HG02759 (cell line): ENCODE measurements around the gene GPSM1.
"Not testable (repeated sequence)": the region's sequence is repeated elsewhere in the genome, so short reads cannot be mapped to it uniquely, and the experiment has no call there.

Experiments
- ATAC-seq: cut with Tn5 transposase; IDR thresholded peaks from one replicate; pipeline ENCODE4 v1.9.1; 2021; ENCODE audit warnings: mild to moderate bottlenecking, moderate library complexity; ENCODE audit not compliant: unreplicated experiment

Gene GPSM1

GRCh38 chr9:136343121-136343883, 16.0 kb downstream of the GPSM1 start:
- no peak for ATAC-seq

GRCh38 chr9:136343884-136344269, 16.5 kb downstream of the GPSM1 start:
- ATAC-seq: no peak

- no peak for ATAC-seq
These were observed 17.4 kb downstream of the GPSM1 start for GRCh38 chr9:136344544-136345280.

GRCh38 chr9:136345281-136346156, 18.2 kb downstream of the GPSM1 start:
- no peak for ATAC-seq

GRCh38 chr9:136346157-136346481, 18.8 kb downstream of the GPSM1 start:
- no peak for ATAC-seq

GRCh38 chr9:136346927-136347465, 19.7 kb downstream of the GPSM1 start:
- no peak for ATAC-seq

GRCh38 chr9:136347472-136348256, 20.3 kb downstream of the GPSM1 start:
- no peak for ATAC-seq

GRCh38 chr9:136348691-136349090, 21.4 kb downstream of the GPSM1 start:
- ATAC-seq: no peak

- ATAC-seq: no peak
These were observed 22.2 kb downstream of the GPSM1 start for GRCh38 chr9:136349546-136349945.

- ATAC-seq: no peak
These were observed 24.0 kb downstream of the GPSM1 start for GRCh38 chr9:136351252-136351800.

GRCh38 chr9:136351868-136352267, 24.5 kb downstream of the GPSM1 start:
- not testable (repeated sequence) for ATAC-seq

GRCh38 chr9:136352682-136353081, 25.3 kb downstream of the GPSM1 start:
- no peak for ATAC-seq

- ATAC-seq: no peak
These were observed 25.7 kb downstream of the GPSM1 start for GRCh38 chr9:136353088-136353487.

- no peak for ATAC-seq
These were observed 26.6 kb downstream of the GPSM1 start for GRCh38 chr9:136353757-136354488.

- ATAC-seq: no peak
These were observed 27.3 kb downstream of the GPSM1 start for GRCh38 chr9:136354592-136355085.

- ATAC-seq: no peak
These were observed 28.5 kb downstream of the GPSM1 start for GRCh38 chr9:136355616-136356557.

GRCh38 chr9:136357202-136357725, 29.9 kb downstream of the GPSM1 start:
- no peak for ATAC-seq

- ATAC-seq: no peak
These were observed 30.7 kb downstream of the GPSM1 start for GRCh38 chr9:136358016-136358415.
